Endothelial cell of umbilical vein (primary cell): ENCODE results near the gene NOL12. TPM values are rescaled to one million over a fixed set of nuclear protein-coding genes. Genes with fewer than 3 reads are reported as not detected.

Source experiments
- BruUV-seq: library from RNA; stranded (reverse); fragments of 400-500 nt; replicated peaks from 2 replicates; lab custom pipeline; 2021; lab: Mats Ljungman, UMichigan
- CTCF ChIA-PET: fragments of 300-600, 350-600 bp; sonication (Branson Sonifier 250); formaldehyde crosslinking; loops from one replicate; lab custom pipeline; 2021; ENCODE audit warnings: antibody characterized with exemption, inconsistent platforms; lab: Charles Lee
- POLR2A ChIA-PET: fragments of 300-600, 350-600 bp; sonication (Branson Sonifier 250); formaldehyde crosslinking; loops from one replicate; lab custom pipeline; 2021; ENCODE audit warnings: antibody characterized with exemption, inconsistent platforms; lab: Charles Lee
- DNase-seq: peaks from one replicate; pipeline ENCODE4 v3.0.0-alpha.2; 2011; ENCODE audit warnings: low read depth, low spot score
- FAIRE-seq: peaks from 2 replicates; lab custom pipeline; 2011; peaks lifted over from hg19 to GRCh38; lab: Jason Lieb, UNC
- H2AFZ ChIP-seq: 2 replicates; pipeline ENCODE4 v1.6.0; 2012; ENCODE audit warnings: low read depth, low read length, control low read depth, inconsistent platforms
- H3K27ac ChIP-seq: 2 replicates; pipeline ENCODE4 v1.5.1; 2011; ENCODE audit warnings: low read depth, mild to moderate bottlenecking, control low read depth, low read length, moderate library complexity; ENCODE audit not compliant: insufficient read depth
- H3K27me3 ChIP-seq, 2 experiments: 2 replicates each; pipeline versions ENCODE4 v1.6.0 to v1.6.1; 2011; ENCODE audit warnings: low read length in 2 of 2, mixed read lengths in 1 of 2; ENCODE audit not compliant: control insufficient read depth in 2 of 2, insufficient read depth in 2 of 2
- H3K36me3 ChIP-seq, 2 experiments: 2 replicates in 1 of 2; 3 replicates in 1 of 2; pipeline ENCODE4 v1.5.1; 2011; ENCODE audit warnings: low read length in 2 of 2, mild to moderate bottlenecking in 1 of 2, moderate library complexity in 1 of 2; ENCODE audit not compliant: control insufficient read depth in 2 of 2, insufficient read depth in 2 of 2; ENCODE audit errors: extremely low read depth in 1 of 2
- H3K4me1 ChIP-seq: 3 replicates; pipeline ENCODE4 v1.5.1; 2011; ENCODE audit warnings: mild to moderate bottlenecking, low read length; ENCODE audit not compliant: control insufficient read depth, insufficient read depth; ENCODE audit errors: extremely low read depth
- H3K4me2 ChIP-seq: 2 replicates; pipeline ENCODE4 v1.6.1; 2011; ENCODE audit warnings: low read length, control low read depth, mixed read lengths; ENCODE audit not compliant: insufficient read depth
- H3K4me3 ChIP-seq, 3 experiments: fragments of 200-600 bp in 1 of 3; sonication (generic), shearing (Covaris generic) in 1 of 3; replicated peaks in 1 of 3; 2 replicates each; pipeline ENCODE4 v1.5.1; 2011 to 2016; ENCODE audit warnings: control low read depth in 3 of 3, low read length in 3 of 3, mild to moderate bottlenecking in 2 of 3, inconsistent platforms in 1 of 3, low read depth in 1 of 3, moderate library complexity in 1 of 3; ENCODE audit not compliant: insufficient read depth in 1 of 3
- H3K79me2 ChIP-seq: 2 replicates; pipeline ENCODE4 v1.6.0; 2012; ENCODE audit warnings: low read length, inconsistent platforms; ENCODE audit not compliant: control insufficient read depth, insufficient read depth
- H3K9ac ChIP-seq: replicated peaks from 2 replicates; pipeline ENCODE3; 2011; ENCODE audit warnings: low read length, control low read depth; ENCODE audit not compliant: insufficient read depth; ENCODE audit errors: extremely low read depth
- H3K9me1 ChIP-seq: replicated peaks from 3 replicates; pipeline ENCODE4 v1.6.0; 2011; ENCODE audit warnings: mild to moderate bottlenecking, low read length; ENCODE audit not compliant: control insufficient read depth, insufficient read depth; ENCODE audit errors: extremely low read depth
- H3K9me3 ChIP-seq: replicated peaks from 2 replicates; pipeline ENCODE4 v1.5.1; 2012; ENCODE audit warnings: low read length, inconsistent platforms; ENCODE audit not compliant: control insufficient read depth, insufficient read depth
- H4K20me1 ChIP-seq: replicated peaks from 2 replicates; pipeline ENCODE3; 2011; ENCODE audit warnings: mild to moderate bottlenecking, low read length; ENCODE audit not compliant: control insufficient read depth, insufficient read depth; ENCODE audit errors: extremely low read depth
- EZH2 ChIP-seq: IDR thresholded peaks from 2 replicates; pipeline ENCODE4 v1.6.1; 2012; ENCODE audit warnings: borderline replicate concordance, low read depth, mild to moderate bottlenecking, moderate library complexity, low read length, inconsistent platforms; ENCODE audit not compliant: severe bottlenecking
- GATA2 ChIP-seq: IDR thresholded peaks from 2 replicates; pipeline ENCODE4 v1.7.0; 2011; ENCODE audit warnings: low read depth, mild to moderate bottlenecking, moderate library complexity, mixed read lengths, low read length; ENCODE audit not compliant: insufficient read length, insufficient read depth
- JUN ChIP-seq: IDR thresholded peaks from 2 replicates; pipeline ENCODE4 v1.6.1; 2011; ENCODE audit warnings: borderline replicate concordance, low read depth; ENCODE audit not compliant: insufficient read length, insufficient read depth
- POLR2A ChIP-seq: IDR thresholded peaks from 2 replicates; pipeline ENCODE4 v1.6.1; 2012; ENCODE audit warnings: low read depth, mild to moderate bottlenecking, control low read depth, low read length
- POLR2AphosphoS5 ChIP-seq: IDR thresholded peaks from 2 replicates; pipeline ENCODE4 v1.6.1; 2012; ENCODE audit warnings: low read depth, mild to moderate bottlenecking, control low read depth, low read length, moderate library complexity; ENCODE audit not compliant: insufficient read depth
- dilution Hi-C: fragments of 300-500 bp; cut with MboI; formaldehyde crosslinking; loops from one replicate; pipeline ENCODE4 v1.15.0; 2019; ENCODE audit warnings: low sequenced_read_pairs; ENCODE audit not compliant: extremely low pct_ligation_motif_present
- intact Hi-C: fragments of 100-400 bp; cut with micrococcal nuclease; formaldehyde crosslinking; loops from one replicate; pipeline ENCODE4 v1.10.0; 2022
- polyA plus RNA-seq, 4 experiments: library from polyadenylated mRNA; depleted of rRNA in 3 of 4; stranded (reverse) in 3 of 4; unstranded in 1 of 4; fragments of >200 nt; gene quantifications; 2 replicates each; pipeline versions ENCODE4 v1.2.1 to v1.2.3, GENCODE V29; 2011 to 2012; ENCODE audit warnings: missing spikeins in 1 of 4
- total RNA-seq: library from RNA; stranded (reverse); gene quantifications from 2 replicates; pipeline ENCODE4 v1.2.3, GENCODE V29; 2021
- TF ChIP-seq, protein P1 (sequence below), 2 donors: IDR thresholded peaks; 1 replicate in 1 of 2; 2 replicates in 1 of 2; pipeline ENCODE4 v1.5.1; 2011; ENCODE audit warnings: low read length in 2 of 2, mild to moderate bottlenecking in 2 of 2, moderate library complexity in 2 of 2, control low read depth in 1 of 2, inconsistent platforms in 1 of 2, low read depth in 1 of 2; ENCODE audit not compliant: insufficient read depth in 1 of 2; ENCODE audit errors: extremely low read depth in 1 of 2

The NOL12 gene
- total and polyA plus RNA-seq, 2 donors (not counting 3 experiments of a cell fraction or from before 2014, with no cell fraction given): 23.2 to 29.1 TPM

DNA sequence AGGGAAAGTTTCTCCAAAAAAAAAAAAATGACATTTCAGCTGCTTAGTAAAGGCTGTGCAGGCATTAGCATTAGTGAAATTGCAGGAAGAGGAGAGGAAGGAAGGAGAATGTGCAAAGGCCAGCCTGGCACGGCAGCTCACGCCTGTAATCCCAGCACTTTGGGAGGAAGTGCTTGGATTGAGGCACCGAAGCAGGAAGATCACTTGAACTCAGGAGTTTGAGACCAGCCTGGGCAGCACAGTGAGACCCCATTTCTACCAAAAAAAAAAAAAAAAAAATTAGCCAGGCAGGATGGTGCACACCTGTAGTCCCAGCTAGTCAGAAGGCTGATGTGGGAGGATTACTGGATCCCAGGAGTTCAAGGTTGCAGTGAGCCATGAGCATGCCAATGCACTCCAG lies 18.5 kb downstream of the NOL12 start:
- no TSS peak for BruUV-seq
- H4K20me1 ChIP-seq: no peaks in the 10 kb centered on the region
- no peaks in the 10 kb centered on the region for H3K79me2 ChIP-seq
- intact Hi-C loops (no loop called here), dilution Hi-C loops (no loop called here)
- TF ChIP-seq, protein P1, sequence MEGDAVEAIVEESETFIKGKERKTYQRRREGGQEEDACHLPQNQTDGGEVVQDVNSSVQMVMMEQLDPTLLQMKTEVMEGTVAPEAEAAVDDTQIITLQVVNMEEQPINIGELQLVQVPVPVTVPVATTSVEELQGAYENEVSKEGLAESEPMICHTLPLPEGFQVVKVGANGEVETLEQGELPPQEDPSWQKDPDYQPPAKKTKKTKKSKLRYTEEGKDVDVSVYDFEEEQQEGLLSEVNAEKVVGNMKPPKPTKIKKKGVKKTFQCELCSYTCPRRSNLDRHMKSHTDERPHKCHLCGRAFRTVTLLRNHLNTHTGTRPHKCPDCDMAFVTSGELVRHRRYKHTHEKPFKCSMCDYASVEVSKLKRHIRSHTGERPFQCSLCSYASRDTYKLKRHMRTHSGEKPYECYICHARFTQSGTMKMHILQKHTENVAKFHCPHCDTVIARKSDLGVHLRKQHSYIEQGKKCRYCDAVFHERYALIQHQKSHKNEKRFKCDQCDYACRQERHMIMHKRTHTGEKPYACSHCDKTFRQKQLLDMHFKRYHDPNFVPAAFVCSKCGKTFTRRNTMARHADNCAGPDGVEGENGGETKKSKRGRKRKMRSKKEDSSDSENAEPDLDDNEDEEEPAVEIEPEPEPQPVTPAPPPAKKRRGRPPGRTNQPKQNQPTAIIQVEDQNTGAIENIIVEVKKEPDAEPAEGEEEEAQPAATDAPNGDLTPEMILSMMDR (IDR thresholded peaks at IDR 0.05; ENCODE audit: extremely low read depth in 1 of 2, insufficient read depth in 1 of 2, low read depth in 1 of 2, low read length in 2 of 2): no peak
- no peak for TF ChIP-seq GATA2
- TF ChIP-seq POLR2A: no peak
- TF ChIP-seq EZH2: no peak
- TF ChIP-seq POLR2AphosphoS5: no peak
- TF ChIP-seq JUN: no peak
- H3K9me3 ChIP-seq: no peaks in the 10 kb centered on the region
- no peak for FAIRE-seq
- no peaks in the 10 kb centered on the region for H3K9me1 ChIP-seq
- H3K27ac ChIP-seq: no peak overlapping the region
- H3K36me3 ChIP-seq: no peaks in the 10 kb centered on the region
- DNase-seq: no peak
- H3K4me3 ChIP-seq: no peak overlapping the region
- ChIA-PET POLR2A (interaction anchor here (0.7 kb wide), 1 partner anchor 26 kb away, joined by 3 read pairs; no protein-coding TSS in a partner anchor), CTCF (interaction anchor here (0.7 kb wide), 1 partner anchor 21 kb away, joined by 3 read pairs; no protein-coding TSS in a partner anchor)
- no peaks in the 10 kb centered on the region for H3K27me3 ChIP-seq
- H3K4me2 ChIP-seq: no peak overlapping the region
- H3K4me1 ChIP-seq: peaks cover 5% of the 10 kb centered on the region
- no peak overlapping the region for H2AFZ ChIP-seq
- H3K9ac ChIP-seq: no peak overlapping the region
